GM21723 (cell line): ENCODE measurements around the gene PPIG.
"Not testable (repeated sequence)": the region's sequence is repeated elsewhere in the genome, so short reads cannot be mapped to it uniquely, and the experiment has no call there.

Source experiments
- ATAC-seq: cut with Tn5 transposase; IDR thresholded peaks from one replicate; pipeline ENCODE4 v1.9.1; 2021; ENCODE audit warnings: mild to moderate bottlenecking, moderate library complexity; ENCODE audit not compliant: unreplicated experiment

Gene PPIG

DNA sequence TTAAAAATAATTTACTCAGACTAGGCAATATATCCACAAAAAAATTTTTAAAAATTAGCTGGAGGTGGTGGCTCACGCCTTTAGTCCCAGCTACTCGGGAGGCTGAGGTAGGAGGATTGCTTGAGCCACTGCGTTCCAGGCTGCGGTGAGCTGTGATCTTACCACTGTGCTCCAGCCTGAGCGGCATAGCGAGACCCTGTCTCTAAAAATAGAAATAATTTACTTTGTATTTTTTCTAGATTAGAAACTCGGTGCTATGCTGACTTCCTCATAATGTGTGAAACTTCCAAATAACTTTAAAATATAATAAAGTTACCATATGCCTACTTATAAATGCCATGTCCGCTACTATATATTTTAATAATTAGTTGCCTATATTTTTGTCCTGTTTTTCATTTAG lies 6.7 kb downstream of the PPIG start:
- ATAC-seq, result no peak

DNA sequence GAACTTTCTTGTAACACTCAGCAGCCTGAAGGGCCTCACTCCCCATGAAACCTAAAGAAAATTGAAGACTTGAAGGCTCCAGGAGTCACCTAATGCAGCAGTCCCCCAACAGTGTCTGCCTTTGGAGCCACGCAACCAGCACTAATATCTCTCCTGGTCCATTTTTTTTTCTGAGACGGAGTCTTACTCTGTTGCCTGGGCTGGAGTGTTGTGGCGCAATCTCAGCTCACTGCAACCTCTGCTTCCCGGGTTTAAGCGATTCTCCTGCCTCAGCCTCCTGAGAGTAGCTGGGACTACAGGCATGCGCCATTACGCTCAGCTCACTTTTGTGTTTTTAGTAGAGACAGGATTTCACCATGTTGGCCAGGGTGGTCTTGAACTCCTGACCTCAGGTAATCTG lies 12.4 kb downstream of the PPIG start:
- ATAC-seq, result not testable (repeated sequence)

DNA sequence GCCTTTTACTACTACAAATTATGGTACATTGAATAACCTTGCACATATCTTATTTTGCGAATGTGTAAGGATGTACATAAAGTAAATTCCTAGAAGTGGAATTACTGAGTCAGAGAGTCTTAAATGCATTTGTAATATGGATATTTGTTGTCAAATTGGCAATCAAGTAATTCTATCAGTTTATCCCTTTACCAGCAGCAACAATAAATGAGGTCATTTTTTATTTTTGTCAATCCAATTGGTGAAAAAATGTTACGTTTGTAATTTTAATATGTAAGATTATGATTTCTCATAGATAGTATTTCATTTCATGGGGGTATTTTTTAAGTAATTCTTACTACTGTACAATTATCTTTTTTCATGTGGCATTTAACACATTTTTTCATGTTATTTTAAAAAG lies 14.8 kb downstream of the PPIG start:
- no peak for ATAC-seq

DNA sequence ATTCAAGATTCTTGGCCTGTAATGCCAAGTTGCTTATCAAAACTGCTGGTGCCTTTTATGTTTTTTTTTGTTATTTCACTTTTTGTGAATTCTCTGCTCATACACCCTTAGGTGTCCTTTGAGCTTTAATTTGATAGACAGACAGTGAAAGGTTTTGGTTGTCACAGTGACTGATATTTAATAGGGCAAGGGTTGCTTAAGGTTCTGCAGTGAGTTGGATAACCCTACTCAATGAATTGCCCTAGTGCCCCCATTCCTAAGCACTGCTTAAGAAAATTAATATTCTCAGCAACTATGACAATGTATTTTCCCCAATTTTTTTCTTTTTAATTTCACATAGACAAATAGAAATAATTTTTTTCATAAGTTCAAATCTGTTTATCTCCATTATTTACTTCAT lies 15.4 kb downstream of the PPIG start:
- ATAC-seq, result no peak

DNA sequence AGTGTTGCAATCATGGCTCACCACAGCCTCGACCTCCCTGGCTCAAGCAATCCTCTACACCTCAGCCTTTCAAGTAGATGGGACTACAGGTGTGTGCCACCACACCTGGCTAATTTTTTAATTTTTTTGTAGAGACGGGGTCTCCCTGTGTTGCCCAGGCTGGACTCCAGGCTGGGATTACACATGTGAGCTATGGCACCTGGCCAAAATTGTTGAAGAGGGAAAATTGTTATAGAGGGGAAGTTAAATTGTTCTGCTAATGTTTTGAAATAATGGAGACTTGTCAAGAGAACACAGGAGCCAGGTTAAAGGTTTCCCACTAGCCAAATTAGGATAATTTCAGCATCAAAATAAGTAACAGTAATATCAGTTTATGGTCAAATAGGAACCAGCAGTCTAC lies 25.1 kb downstream of the PPIG start:
- no peak for ATAC-seq

DNA sequence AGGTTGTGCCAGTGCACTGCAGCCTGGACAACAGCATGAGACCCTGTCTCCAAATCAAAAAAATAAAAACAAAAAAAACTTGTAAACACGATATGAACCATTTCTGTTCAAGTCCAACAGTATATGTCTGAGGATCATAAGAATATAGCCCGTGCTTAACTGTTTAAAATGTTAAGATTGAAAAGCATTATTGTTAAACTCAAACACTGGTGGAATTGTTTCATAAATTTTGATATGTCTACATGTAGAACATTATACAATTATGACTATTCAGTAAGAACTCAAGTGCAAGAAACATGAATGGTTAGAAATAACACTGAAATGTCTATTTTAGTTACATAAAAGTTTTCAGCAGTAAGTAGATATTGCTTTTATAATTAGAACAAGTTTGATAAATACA lies 29.7 kb downstream of the PPIG start:
- ATAC-seq, result no peak

DNA sequence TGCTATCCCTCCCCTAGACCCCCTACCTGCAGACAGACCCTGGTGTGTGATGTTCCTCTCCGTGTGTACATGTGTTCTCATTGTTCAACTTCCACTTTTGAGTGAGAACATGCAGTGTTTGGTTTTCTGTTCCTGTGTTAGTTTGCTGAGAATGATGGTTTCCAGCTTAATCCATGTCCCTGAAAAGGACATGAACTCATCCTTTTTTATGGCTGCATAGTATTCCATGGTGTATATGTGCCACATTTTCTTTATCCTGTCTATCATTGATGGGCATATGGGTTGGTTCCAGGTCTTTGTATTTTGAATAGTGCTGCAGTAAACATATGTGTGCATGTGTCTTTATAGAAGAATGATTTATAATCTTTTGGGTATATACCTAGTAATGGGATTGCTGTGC lies 31.8 kb downstream of the PPIG start:
- not testable (repeated sequence) for ATAC-seq

DNA sequence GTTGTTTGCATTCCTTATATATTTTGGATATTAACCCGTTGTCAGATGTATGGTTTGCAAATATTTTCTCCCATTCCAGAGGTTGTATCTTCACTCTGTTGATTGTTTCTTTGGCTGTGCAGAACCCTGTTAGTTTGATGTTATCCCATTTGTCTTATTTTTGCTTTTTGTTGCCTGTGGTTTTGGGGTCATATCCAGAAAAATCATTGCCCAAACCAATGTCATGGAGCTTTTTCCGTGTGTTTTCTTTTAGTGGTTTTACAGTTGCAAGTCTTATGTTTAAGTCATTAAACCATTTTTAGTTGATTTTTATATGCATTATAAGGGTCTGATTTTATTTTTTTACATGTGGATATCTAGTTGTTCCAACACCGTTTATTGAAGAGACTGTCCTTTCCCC lies 35.8 kb downstream of the PPIG start:
- no peak for ATAC-seq

DNA sequence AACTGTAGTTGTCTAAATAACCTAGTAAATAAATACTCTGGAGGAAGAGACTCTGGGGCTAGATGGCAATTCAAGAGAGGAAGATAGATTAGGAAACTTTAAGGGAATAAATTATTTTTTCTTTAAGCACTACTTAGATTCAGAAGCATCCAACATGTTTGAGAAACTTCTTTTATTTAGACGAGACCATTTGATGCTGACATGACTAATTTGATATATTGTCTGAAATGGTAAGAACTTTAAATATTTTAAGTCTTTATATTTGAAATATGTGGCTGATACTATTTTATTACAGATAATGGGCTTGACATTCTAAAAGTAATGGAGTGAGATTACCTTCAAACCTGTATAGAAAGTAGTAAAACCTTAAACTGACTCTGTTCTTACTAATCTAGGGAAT lies 36.4 kb downstream of the PPIG start:
- no peak for ATAC-seq

DNA sequence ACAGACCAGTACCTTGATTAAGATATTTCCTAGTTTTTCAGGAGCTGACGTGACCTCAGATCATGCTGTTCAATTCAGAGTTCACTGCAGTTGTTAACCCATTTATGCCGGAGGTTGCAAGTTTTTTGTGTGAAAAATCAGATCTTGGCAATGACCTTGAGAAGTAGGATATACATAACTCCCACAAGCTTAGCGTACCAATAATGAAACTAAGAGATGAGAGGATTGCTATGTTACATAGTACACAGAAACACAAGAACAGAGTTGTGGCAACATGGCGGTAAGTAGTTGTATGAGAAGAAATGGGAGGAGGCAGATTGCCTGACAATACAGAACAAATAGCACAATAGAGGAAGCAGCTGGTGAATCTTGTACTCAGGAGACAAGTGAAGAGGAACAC lies 39.1 kb downstream of the PPIG start:
- ATAC-seq, result no peak

DNA sequence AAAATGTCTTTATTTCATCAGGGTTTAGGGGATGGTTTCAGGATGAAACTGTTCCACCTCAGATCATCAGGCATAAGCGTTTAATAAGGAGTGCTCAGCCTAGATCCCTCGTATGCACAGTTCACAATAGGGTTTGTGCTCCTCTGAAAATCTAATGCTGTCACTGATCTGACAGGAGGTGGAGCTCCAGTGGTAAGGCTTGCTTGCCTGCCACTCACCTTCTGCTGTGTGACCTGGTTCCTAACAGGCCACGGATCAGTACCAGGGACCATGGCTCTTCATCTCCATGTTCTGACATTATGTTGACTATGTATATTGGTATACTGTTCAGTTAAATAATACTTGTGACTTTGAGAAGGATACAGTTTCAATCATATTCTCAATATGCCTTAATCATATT lies 41.6 kb downstream of the PPIG start:
- ATAC-seq, result no peak

DNA sequence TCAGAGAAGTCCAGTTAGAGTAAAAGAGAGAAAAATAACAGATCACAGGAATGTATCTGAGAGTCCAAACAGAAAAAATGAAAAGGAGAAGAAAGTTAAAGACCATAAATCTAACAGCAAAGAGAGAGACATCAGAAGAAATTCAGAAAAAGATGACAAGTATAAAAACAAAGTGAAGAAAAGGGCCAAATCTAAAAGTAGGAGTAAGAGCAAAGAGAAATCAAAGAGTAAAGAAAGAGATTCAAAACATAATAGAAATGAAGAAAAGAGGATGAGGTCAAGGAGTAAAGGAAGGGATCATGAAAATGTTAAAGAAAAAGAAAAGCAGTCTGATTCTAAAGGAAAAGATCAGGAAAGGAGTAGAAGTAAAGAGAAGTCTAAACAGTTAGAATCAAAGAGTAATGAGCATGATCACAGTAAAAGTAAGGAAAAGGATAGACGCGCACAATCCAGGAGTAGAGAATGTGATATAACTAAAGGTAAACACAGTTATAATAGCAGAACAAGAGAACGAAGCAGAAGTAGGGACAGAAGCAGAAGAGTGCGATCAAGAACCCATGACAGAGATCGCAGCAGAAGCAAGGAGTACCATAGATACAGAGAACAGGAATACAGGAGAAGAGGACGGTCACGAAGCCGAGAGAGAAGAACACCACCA lies 52.4 kb downstream of the PPIG start:
- no peak for ATAC-seq

DNA sequence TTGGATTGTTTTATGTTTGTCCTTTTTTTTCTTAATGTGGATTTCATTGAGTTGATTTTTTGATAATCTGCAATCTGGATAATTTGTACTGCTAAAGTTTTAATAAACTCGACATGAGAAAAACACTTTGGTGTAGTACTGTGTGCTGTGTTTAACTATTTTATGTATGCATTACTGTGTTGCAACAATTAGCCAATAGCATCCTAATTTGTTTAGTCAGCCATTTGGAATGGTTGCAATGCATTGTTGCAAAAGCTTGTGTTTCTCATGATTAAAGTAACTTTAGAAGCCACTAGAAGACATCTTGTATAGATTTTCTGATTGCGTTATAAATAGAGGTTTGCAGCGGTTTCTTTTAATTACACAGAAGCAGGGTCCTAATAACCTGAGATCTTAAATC lies 53.5 kb downstream of the PPIG start:
- no peak for ATAC-seq

DNA sequence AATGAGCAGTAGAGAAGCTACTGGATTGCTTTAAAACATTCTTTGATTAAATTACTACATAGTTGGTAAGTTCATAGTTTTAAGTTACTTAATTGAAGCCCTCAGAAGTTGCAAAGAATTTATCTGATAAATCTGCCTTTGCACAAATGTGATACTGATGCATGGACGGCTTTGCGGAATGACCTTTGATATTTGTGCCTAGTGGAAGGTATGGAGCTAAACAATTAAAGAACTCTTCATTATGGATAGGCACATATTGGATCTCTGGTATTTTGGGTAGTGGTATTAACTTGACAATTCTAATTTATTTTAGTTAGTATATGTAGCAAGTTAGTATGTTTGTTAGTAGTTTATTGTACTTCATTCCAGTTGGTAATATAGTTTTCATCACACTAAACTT lies 56.0 kb downstream of the PPIG start:
- no peak for ATAC-seq

DNA sequence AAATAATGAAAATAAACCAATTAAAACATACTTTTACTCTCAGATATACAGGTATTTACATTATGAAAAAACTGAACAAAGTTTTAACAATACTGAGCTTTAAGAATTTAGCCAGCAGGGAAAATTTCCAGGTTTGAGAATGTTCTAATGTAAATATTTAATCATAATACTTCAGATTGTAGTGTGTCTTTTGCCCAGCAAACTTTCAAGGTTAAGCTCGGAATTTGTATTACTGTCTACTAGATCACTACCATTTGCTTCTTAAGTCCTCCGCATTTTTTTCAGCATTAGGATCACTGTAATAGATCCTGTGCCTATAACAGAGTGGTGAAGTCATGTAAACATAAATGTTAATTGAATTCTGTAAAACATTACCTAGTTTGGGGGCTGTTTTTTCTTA lies 57.3 kb downstream of the PPIG start:
- ATAC-seq, result no peak

DNA sequence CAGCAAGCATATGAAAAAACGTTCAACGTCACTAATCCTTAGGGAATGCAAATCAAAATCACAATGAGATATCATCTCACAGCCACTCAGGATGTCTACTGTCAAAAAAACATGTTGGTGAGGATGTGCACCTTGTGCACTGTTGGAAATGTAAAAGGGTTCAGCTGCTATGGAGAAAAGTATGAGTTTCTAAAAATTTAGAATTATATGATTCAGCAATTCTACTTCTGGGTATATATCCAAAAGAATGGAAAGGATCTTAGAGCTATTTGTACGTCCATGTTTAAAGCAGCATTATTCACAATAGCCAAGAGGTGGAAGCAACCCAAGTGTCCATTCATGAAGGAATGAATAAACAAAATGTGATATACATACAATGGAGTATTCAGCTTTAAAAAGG lies 60.0 kb downstream of the PPIG start:
- ATAC-seq, result no peak

DNA sequence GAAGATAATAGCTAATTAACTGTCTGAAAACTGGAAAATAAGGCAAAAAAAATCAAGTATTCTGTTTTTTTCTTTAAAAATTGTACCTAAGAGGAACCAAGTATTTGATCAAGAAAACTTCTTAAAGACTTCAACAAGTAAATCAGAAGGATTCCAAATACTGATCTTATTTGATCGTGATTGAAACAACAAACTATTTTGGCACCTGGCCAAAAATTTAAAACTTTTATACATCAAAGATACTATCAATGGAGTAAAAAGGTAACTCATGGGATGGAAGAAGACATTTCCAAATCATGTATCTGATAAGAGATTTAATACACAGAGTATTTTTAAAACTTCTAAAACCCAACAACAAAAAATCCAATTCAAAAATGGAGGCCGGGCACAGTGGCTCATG lies 63.3 kb downstream of the PPIG start:
- no peak for ATAC-seq

DNA sequence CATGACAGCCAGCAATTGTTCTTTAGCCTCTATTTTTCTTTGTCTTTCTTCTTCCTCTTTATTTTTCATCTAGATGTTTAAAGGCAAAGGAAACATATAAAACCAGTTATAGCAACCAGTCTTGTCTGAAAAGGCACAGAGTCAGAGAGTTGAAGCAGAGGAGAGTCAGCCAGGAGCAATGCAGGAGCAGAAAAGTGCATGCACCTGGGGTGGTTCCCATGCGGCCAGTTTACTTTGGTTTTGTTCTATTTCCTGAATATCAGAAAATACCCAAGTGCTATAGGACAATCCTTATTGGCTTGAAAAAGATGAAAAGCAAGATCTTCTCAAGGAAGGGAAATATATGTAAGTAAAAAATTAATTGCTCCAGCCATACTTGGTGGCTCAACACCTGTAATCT lies 65.1 kb downstream of the PPIG start:
- no peak for ATAC-seq

DNA sequence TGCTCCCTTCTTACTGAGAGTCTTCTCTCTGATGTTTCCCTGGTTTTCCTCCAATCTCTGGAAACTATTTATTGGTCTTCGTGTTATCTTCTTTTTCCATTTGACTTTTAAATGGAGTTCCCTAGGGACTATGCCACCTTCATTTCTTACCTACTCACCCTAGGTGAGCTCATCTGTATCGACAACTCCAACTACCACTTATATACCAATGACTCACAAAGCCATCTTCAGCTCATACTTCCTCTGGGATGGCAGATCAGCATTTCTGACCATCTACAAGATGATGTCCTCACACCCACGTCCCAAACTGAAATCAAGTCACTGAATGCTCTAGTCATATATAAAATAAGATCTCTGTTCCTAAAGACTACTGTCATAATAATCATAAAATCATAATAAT lies 69.5 kb downstream of the PPIG start:
- ATAC-seq, result no peak

DNA sequence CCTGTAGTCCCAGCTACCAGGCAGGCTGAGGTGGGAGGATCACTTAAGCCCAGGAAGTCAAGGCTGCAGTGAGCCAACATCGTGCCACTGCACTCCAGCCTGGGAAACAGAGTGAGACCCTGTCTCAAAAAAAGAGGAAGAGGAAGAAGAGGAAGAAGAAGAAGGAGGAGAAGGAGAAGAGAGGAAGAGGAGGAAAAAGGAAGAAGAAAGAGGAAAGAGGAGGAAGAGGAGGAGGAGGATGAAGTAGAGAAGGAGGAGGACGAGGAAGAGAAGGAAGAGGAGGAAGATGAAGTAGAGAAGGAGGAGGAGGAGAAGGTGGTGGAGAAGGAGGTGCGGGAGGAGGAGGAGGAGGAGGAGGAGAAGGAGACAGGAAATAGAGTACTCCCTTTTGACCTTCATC lies 72.0 kb downstream of the PPIG start:
- no peak for ATAC-seq

DNA sequence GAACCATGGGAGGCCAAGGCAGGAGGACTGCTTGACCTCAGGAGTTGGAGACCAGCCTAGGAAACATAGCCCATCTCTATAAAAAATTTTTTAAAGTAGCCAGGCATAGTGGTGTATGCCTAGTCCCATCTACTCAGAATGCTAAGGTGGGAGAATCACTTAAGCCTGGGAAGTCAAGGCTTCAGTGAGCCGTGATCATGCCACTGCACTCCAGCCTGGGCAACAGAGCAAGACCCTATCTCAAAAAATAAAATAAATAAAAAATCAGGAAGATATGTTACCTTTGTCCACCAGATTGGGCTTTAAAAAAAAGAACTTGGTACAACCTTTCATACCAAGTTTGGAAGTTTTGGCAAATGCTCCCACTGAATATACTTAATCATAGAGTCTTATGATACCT lies 74.7 kb downstream of the PPIG start:
- no peak for ATAC-seq

DNA sequence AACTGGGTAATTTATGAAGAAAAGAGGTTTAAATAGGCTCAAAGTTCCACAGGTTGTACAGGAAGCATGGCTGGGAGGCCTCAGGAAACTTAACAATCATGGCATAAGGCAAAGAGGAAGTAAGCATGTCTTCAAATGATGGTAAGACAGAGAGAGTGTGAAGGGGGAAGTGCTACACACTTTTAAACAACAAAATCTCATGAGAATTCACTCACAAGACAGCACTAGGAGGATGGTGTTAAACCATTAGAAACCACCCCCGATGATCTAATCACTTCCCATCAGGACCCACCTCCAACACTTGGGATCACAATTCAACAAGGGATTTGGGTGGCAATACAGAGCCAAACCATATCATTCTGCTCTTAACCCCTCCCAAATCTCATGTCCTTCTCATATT lies 75.2 kb downstream of the PPIG start:
- ATAC-seq, result no peak

DNA sequence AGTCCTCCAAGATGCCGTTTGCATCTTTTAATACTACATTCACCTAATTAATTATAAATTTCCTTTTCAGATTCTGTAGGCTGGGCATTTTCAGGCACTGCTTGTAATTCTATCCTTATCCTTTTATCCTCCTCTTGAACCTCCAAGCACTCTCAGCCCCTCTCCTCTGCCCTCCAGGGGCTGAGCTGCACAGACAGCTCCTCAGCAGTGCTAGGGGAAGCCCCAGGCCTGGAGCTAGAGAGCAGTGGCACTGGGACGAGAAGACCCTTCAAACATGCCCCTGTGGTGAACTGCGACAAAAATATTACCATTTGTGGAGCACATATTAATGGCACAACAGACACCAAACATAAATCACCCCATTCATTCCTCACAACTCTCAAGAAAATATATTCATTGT lies 77.1 kb downstream of the PPIG start:
- no peak for ATAC-seq

DNA sequence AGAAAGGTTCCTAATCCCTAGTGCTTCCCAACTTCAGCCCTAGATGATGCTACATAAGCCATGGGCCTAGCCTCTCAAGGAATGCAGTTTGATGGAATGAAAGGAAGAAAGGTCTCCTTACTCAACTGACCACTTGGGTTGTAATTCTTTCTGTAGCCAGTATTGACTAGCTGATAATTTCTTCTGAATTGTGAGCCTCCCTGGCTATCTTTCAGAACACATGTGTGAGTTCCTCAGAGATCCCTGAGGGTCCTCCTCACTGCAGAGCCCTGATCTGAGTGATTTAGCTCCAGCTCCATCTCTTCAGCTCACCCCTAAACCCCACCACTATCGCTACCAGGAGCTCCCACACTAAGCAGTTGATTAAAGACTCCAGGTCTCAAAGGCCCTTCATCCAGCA lies 78.6 kb downstream of the PPIG start:
- ATAC-seq, result no peak
